Caco-2 (cell line): ENCODE measurements around the gene MRFAP1. TPM values are rescaled to one million over a fixed set of nuclear protein-coding genes. Genes with fewer than 3 reads are reported as not detected.

Experiments used
- BruUV-seq: library from RNA; stranded (reverse); fragments of 400-500 nt; replicated peaks from 2 replicates; lab custom pipeline; 2021; lab: Mats Ljungman, UMichigan
- CTCF ChIA-PET: fragments of 300-600 bp; sonication (Branson Sonifier 250); formaldehyde crosslinking; loops from one replicate; lab custom pipeline; 2022; ENCODE audit warnings: antibody characterized with exemption; lab: Charles Lee
- POLR2A ChIA-PET: fragments of 300-600 bp; sonication (Branson Sonifier 250); formaldehyde crosslinking; loops from one replicate; lab custom pipeline; 2022; ENCODE audit warnings: antibody characterized with exemption; lab: Charles Lee
- DNase-seq, 2 experiments: peaks; one replicate each; pipeline versions ENCODE4 v3.0.0 to v3.0.0-alpha.2; 2020 to 2022
- H3K27me3 ChIP-seq: replicated peaks from 2 replicates; pipeline ENCODE4 v1.6.0; 2011; ENCODE audit warnings: low read length; ENCODE audit not compliant: control insufficient read depth, insufficient read depth
- H3K36me3 ChIP-seq: 2 replicates; pipeline ENCODE4 v1.5.1; 2011; ENCODE audit warnings: low read length; ENCODE audit not compliant: control insufficient read depth, insufficient read depth
- H3K4me1 ChIP-seq: fragments of 250-450 bp; sonication (Bioruptor Pico); 2 replicates; pipeline ENCODE4 v1.5.1; 2020; ENCODE audit warnings: mild to moderate bottlenecking
- H3K4me3 ChIP-seq: 2 replicates; pipeline ENCODE4 v1.5.1; 2011; ENCODE audit warnings: low read depth, mild to moderate bottlenecking, control low read depth, low read length
- H3K9me3 ChIP-seq: fragments of 250-450 bp; sonication (Bioruptor Pico); 2 replicates; pipeline ENCODE4 v1.5.1; 2020; ENCODE audit warnings: mild to moderate bottlenecking, moderate library complexity
- H3K27ac Mint-ChIP-seq: one replicate; pipeline ENCODE4 v1.8.0; 2022; ENCODE audit warnings: mixed read lengths; ENCODE audit not compliant: unreplicated experiment
- H3K27me3 Mint-ChIP-seq: one replicate; pipeline ENCODE4 v1.8.0; 2022; ENCODE audit warnings: mixed read lengths; ENCODE audit not compliant: insufficient read depth, unreplicated experiment
- H3K36me3 Mint-ChIP-seq: one replicate; pipeline ENCODE4 v1.8.0; 2022; ENCODE audit warnings: mild to moderate bottlenecking, mixed read lengths; ENCODE audit not compliant: insufficient read depth, unreplicated experiment
- H3K4me1 Mint-ChIP-seq: one replicate; pipeline ENCODE4 v1.8.0; 2022; ENCODE audit warnings: low read depth, mixed read lengths; ENCODE audit not compliant: unreplicated experiment
- H3K4me3 Mint-ChIP-seq: one replicate; pipeline ENCODE4 v1.8.0; 2022; ENCODE audit warnings: mild to moderate bottlenecking, moderate library complexity, mixed read lengths; ENCODE audit not compliant: unreplicated experiment
- H3K9me3 Mint-ChIP-seq: one replicate; pipeline ENCODE4 v1.8.0; 2022; ENCODE audit warnings: mixed read lengths; ENCODE audit not compliant: unreplicated experiment
- intact Hi-C: fragments of 100-400 bp; cut with micrococcal nuclease; formaldehyde crosslinking; loops from one replicate; pipeline ENCODE4 v1.10.0; 2022; ENCODE audit not compliant: unreplicated experiment
- total RNA-seq: library from RNA; stranded (reverse); gene quantifications from 2 replicates; pipeline ENCODE4 v1.2.3, GENCODE V29; 2022
- TF ChIP-seq, protein P1 (sequence below), 2 experiments: fragments of 200-600 bp in 1 of 2; IDR thresholded peaks; 1 replicate in 1 of 2; 2 replicates in 1 of 2; pipeline versions ENCODE4 v1.5.1 to v1.8.0; 2011 to 2022; ENCODE audit warnings: antibody characterized with exemption in 1 of 2, control low read depth in 1 of 2, inconsistent platforms in 1 of 2, low read depth in 1 of 2, low read length in 1 of 2, mild to moderate bottlenecking in 1 of 2, moderate library complexity in 1 of 2; ENCODE audit not compliant: insufficient read depth in 1 of 2, severe bottlenecking in 1 of 2, unreplicated experiment in 1 of 2

Gene MRFAP1
- total RNA-seq, 1 experiment from 2014 or later, result 254 TPM

GRCh38 chr4:6598641-6599040 lies 41.8 kb upstream of the MRFAP1 start:
- no peaks in the 10 kb centered on the region for H3K36me3 Mint-ChIP-seq
- no peak overlapping the region for H3K27ac Mint-ChIP-seq
- no peak for DNase-seq
- no peaks in the 10 kb centered on the region for H3K27me3 ChIP-seq
- CTCF ChIA-PET, result no interaction called here
- H3K4me3 Mint-ChIP-seq, result no peak overlapping the region
- no peaks in the 10 kb centered on the region for H3K36me3 ChIP-seq
- POLR2A ChIA-PET, result no interaction called here
- H3K4me1 Mint-ChIP-seq, result no peaks in the 10 kb centered on the region
- H3K4me3 ChIP-seq, result no peak overlapping the region
- H3K4me1 ChIP-seq, result no peaks in the 10 kb centered on the region
- no peaks in the 10 kb centered on the region for H3K27me3 Mint-ChIP-seq
- no peaks in the 10 kb centered on the region for H3K9me3 ChIP-seq
- TF ChIP-seq, protein P1, sequence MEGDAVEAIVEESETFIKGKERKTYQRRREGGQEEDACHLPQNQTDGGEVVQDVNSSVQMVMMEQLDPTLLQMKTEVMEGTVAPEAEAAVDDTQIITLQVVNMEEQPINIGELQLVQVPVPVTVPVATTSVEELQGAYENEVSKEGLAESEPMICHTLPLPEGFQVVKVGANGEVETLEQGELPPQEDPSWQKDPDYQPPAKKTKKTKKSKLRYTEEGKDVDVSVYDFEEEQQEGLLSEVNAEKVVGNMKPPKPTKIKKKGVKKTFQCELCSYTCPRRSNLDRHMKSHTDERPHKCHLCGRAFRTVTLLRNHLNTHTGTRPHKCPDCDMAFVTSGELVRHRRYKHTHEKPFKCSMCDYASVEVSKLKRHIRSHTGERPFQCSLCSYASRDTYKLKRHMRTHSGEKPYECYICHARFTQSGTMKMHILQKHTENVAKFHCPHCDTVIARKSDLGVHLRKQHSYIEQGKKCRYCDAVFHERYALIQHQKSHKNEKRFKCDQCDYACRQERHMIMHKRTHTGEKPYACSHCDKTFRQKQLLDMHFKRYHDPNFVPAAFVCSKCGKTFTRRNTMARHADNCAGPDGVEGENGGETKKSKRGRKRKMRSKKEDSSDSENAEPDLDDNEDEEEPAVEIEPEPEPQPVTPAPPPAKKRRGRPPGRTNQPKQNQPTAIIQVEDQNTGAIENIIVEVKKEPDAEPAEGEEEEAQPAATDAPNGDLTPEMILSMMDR (IDR thresholded peaks at IDR 0.05; ENCODE audit: insufficient read depth in 1 of 2, low read depth in 1 of 2, low read length in 1 of 2, severe bottlenecking in 1 of 2, unreplicated experiment in 1 of 2), result no peak
- no peaks in the 10 kb centered on the region for H3K9me3 Mint-ChIP-seq
- intact Hi-C loops, result no loop called here
- no TSS peak for BruUV-seq

DNA sequence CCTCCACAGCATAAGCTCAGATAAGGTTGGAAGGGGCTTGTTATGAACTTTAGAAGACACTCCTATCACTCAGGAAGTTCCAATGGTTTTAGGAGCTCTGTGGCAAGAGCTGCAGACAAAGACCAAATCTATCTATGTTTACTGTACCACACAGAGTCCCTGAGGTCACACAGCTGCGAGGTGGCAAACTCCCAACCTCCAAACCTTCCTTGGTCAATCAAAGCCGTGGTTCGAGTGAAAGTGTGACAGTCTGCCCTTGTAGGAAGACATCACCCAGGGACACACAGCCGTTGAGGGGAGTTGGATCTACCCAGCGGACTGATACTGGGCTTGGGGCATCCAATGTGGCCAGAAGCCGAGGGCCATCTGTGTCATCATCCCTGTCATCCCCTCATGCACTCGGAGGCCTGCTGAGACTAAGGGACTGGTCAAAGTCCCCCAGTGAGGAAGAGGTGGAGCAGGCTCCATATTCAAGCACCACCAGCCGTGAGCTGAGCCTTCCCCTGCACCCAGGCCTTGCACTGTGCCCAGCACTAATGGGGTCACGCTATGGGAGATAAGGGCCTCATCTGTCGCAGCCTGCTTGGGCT lies 38.7 kb upstream of the MRFAP1 start:
- ChIA-PET CTCF (no interaction called here), POLR2A (no interaction called here)
- Histone ChIP-seq H3K9me3 (peaks cover 4% of the 10 kb centered on the region; the same call in 1 of the 2 replicates), H3K27me3 (no peaks in the 10 kb centered on the region), H3K4me1 (no peaks in the 10 kb centered on the region), H3K4me3 (no peak overlapping the region), H3K36me3 (no peaks in the 10 kb centered on the region)
- H3K4me3 Mint-ChIP-seq, result no peak overlapping the region
- peaks cover 7% of the 10 kb centered on the region for H3K9me3 Mint-ChIP-seq
- intact Hi-C loops, result no loop called here
- H3K36me3 Mint-ChIP-seq, result no peaks in the 10 kb centered on the region
- DNase-seq, result no peak
- H3K4me1 Mint-ChIP-seq, result no peaks in the 10 kb centered on the region
- TF ChIP-seq, protein P1 (IDR thresholded peaks at IDR 0.05; ENCODE audit: insufficient read depth in 1 of 2, low read depth in 1 of 2, low read length in 1 of 2, severe bottlenecking in 1 of 2, unreplicated experiment in 1 of 2), result no peak
- no TSS peak for BruUV-seq
- H3K27me3 Mint-ChIP-seq, result no peaks in the 10 kb centered on the region
- no peak overlapping the region for H3K27ac Mint-ChIP-seq

- TF ChIP-seq, protein P1 (IDR thresholded peaks at IDR 0.05; ENCODE audit: insufficient read depth in 1 of 2, low read depth in 1 of 2, low read length in 1 of 2, severe bottlenecking in 1 of 2, unreplicated experiment in 1 of 2), result no peak
- Mint-ChIP-seq H3K4me3 (no peak overlapping the region), H3K27me3 (no peaks in the 10 kb centered on the region), H3K9me3 (peaks cover 7% of the 10 kb centered on the region), H3K27ac (no peak overlapping the region), H3K36me3 (no peaks in the 10 kb centered on the region), H3K4me1 (no peaks in the 10 kb centered on the region)
- intact Hi-C loops, result no loop called here
- Histone ChIP-seq H3K4me1 (no peaks in the 10 kb centered on the region), H3K4me3 (no peak overlapping the region), H3K36me3 (no peaks in the 10 kb centered on the region), H3K27me3 (no peaks in the 10 kb centered on the region), H3K9me3 (peaks cover 4% of the 10 kb centered on the region; the same call in 1 of the 2 replicates)
- DNase-seq, result no peak
- ChIA-PET POLR2A (no interaction called here), CTCF (interaction anchor here (0.6 kb wide), 1 partner anchor 73 kb away, joined by 4 read pairs; no protein-coding TSS in a partner anchor)
- no TSS peak for BruUV-seq
Measured at GRCh38 chr4:6602289-6602688, 38.2 kb upstream of the MRFAP1 start.
